ES-I3 (cell line): ENCODE measurements around the gene RASGRF2.

Experiments
- H3K36me3 ChIP-seq: 2 replicates; pipeline ENCODE4 v1.6.1; 2013; ENCODE audit warnings: mild to moderate bottlenecking, low read length, control low read depth, moderate library complexity; ENCODE audit not compliant: insufficient read depth
- H3K4me1 ChIP-seq: 2 replicates; pipeline ENCODE4 v1.6.1; 2013; ENCODE audit warnings: mild to moderate bottlenecking, control low read depth, low read length; ENCODE audit not compliant: insufficient read depth
- H3K9ac ChIP-seq: 2 replicates; pipeline ENCODE4 v1.6.1; 2013; ENCODE audit warnings: low read depth, mild to moderate bottlenecking, low read length, moderate library complexity
- H3K9me3 ChIP-seq: 2 replicates; pipeline ENCODE4 v1.6.1; 2013; ENCODE audit warnings: mild to moderate bottlenecking, low read length, moderate library complexity; ENCODE audit not compliant: control insufficient read depth, insufficient read depth

Gene RASGRF2, protein sequence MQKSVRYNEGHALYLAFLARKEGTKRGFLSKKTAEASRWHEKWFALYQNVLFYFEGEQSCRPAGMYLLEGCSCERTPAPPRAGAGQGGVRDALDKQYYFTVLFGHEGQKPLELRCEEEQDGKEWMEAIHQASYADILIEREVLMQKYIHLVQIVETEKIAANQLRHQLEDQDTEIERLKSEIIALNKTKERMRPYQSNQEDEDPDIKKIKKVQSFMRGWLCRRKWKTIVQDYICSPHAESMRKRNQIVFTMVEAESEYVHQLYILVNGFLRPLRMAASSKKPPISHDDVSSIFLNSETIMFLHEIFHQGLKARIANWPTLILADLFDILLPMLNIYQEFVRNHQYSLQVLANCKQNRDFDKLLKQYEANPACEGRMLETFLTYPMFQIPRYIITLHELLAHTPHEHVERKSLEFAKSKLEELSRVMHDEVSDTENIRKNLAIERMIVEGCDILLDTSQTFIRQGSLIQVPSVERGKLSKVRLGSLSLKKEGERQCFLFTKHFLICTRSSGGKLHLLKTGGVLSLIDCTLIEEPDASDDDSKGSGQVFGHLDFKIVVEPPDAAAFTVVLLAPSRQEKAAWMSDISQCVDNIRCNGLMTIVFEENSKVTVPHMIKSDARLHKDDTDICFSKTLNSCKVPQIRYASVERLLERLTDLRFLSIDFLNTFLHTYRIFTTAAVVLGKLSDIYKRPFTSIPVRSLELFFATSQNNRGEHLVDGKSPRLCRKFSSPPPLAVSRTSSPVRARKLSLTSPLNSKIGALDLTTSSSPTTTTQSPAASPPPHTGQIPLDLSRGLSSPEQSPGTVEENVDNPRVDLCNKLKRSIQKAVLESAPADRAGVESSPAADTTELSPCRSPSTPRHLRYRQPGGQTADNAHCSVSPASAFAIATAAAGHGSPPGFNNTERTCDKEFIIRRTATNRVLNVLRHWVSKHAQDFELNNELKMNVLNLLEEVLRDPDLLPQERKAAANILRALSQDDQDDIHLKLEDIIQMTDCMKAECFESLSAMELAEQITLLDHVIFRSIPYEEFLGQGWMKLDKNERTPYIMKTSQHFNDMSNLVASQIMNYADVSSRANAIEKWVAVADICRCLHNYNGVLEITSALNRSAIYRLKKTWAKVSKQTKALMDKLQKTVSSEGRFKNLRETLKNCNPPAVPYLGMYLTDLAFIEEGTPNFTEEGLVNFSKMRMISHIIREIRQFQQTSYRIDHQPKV (N-terminal part only)

DNA sequence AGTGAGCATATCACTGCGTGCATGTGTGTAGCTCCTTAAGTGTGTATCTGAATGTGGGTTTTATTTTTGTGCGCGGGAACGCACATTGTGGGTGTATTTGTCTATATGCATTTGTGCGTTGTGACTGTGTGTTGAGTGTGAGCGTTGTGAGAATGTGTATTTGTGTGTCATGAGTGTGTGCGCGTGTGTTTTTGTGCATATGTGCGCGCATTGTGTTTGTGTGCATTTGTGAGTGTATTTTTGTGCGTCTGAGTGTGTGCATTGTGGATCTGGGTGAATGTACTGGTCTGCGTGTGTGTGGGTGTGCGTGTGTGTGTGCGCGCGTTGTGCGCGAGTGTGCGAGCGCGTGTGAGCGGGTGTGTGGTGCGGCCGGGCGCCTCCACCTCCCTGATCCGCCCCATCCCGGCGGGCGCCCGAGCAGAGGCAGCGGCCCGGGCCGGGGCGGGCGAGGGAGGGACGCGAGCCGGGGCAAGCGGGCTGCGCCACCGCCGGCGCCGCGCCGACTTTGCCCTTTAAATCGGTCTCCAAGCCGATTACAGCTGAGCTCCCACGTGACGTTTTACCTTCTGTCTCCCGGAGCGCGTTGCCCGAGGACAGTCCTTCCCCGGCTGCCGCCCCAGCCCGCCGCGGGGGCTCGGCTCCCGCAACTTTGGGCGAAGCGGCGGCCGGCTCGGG is at the start of gene RASGRF2:
Gene RASGRF2, plus strand, starts transcription at position 596 of the 675 bp plus-strand sequence. CDS start 376 bp downstream, outside the sequence.
- H3K4me1 ChIP-seq: peaks cover 54% of the 10 kb centered on the region
- no peaks in the 10 kb centered on the region for H3K9me3 ChIP-seq
- peak within 1 kb of the TSS; percentile 88 for H3K9ac ChIP-seq
- no peaks in the 10 kb centered on the region for H3K36me3 ChIP-seq

DNA sequence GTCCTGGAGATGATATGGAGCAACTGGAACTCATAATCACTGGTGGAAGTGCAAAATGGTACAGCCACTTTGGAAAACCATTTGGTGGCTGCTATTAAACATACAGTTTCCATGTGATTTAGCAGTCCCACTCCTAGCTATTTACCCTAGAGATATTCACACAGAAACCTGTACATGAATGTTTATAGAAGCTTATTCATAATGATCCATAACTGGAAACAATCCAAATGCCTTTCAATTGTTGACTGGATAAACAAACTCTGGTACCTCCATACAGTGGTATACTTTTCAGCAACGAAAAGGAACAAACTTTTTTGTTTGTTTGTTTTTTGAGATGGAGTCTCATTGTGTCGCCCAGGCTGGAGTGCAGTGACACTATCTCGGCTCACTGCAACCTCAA is 47.7 kb upstream of the RASGRF2 start:
- Histone ChIP-seq H3K4me1 (0 out of 2 replicates have a peak, but pooled peaks cover 2% of the 10 kb centered on the region), H3K9ac (no peak overlapping the region), H3K36me3 (no peaks in the 10 kb centered on the region), H3K9me3 (no peaks in the 10 kb centered on the region)

DNA sequence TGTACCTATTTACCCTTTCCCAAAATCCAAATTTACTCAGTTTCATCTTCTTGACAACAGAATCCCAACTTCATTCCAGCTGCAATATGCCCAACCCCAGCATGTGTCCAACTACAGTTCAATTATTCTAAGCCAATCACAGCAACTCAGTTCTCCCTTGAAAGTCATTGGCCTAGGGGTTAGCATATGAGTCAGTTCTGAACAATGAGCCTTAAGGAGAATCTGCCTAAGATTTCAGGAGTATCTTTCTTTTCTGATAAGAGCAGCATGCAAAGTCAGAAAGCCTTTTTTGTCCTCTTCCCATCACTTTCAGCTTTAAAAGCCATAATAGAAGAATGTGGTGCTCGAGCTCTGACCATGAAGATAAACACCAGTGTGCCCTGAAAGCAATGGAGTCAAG is 44.4 kb upstream of the RASGRF2 start:
- Histone ChIP-seq H3K9me3 (no peaks in the 10 kb centered on the region), H3K9ac (no peak overlapping the region), H3K4me1 (0 out of 2 replicates have a peak, but pooled peaks cover 6% of the 10 kb centered on the region), H3K36me3 (no peaks in the 10 kb centered on the region)

DNA sequence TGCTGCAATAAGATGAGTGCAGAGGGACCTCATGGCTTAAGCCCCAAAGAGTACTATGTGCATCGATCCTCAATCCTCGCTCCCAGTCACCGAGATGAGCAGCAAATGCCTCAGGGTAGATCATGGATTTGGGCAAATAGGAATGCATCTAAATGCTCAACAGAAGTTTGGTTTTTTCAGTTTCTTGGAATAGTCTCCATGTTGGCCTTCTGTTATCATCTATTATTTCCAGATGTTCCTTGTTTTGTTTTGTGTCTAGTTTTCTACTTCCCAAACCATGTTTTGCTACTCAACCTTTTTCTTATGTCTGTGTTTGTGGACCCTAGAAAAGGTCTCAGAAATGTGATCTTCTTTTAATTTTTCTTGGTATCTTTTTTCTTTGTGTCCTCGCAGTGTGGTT is 43.5 kb upstream of the RASGRF2 start:
- Histone ChIP-seq H3K9ac (no peak overlapping the region), H3K4me1 (0 out of 2 replicates have a peak, but pooled peaks cover 6% of the 10 kb centered on the region), H3K36me3 (no peaks in the 10 kb centered on the region), H3K9me3 (no peaks in the 10 kb centered on the region)

DNA sequence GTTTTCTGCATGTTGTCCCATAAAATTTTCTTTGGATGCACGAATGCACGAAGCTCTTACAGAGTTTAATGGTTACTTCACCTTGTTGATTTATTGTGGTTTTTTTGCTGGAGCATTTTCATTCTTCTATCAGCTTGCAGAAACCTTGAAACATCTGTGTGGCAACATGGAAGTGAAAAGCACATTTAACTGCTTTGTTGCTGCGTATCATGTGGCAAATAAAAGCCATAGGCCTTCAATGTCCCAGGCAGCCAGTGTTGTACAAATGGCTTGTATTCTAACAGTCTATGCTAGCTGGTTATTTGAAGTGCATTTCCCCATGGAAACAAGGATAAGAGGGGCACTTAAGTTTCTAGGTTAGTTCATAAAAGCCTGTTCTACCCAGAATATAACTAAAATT is 42.5 kb upstream of the RASGRF2 start:
- Histone ChIP-seq H3K9me3 (no peaks in the 10 kb centered on the region), H3K36me3 (no peaks in the 10 kb centered on the region), H3K9ac (no peak overlapping the region), H3K4me1 (0 out of 2 replicates have a peak, but pooled peaks cover 6% of the 10 kb centered on the region)

DNA sequence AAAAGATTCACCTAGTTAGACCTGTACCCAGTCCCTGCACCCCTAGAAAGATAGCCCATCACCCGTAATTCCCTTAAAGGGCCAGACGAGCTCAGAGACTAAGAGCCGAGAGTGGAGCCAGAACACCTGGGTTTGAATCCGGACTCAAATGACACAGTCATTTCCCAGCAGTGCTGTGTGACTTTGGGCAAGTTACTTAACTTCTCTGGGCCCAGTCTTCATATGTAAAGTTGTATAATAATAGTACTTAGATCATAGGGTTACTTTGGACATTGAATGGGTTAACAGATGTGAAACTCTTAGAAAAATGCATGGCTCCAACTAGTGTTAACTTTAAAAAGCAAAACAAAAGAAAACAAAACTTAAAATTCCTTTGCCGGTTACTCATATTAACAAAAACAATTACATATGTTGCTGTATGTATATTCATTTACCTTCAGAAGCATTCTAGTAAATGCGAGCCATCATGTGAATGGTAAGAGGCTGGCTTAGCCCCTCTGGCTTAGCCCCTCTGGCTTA is 40.4 kb upstream of the RASGRF2 start:
- H3K4me1 ChIP-seq: 0 out of 2 replicates have a peak, but pooled peaks cover 6% of the 10 kb centered on the region
- no peaks in the 10 kb centered on the region for H3K9me3 ChIP-seq
- no peak overlapping the region for H3K9ac ChIP-seq
- H3K36me3 ChIP-seq: no peaks in the 10 kb centered on the region

DNA sequence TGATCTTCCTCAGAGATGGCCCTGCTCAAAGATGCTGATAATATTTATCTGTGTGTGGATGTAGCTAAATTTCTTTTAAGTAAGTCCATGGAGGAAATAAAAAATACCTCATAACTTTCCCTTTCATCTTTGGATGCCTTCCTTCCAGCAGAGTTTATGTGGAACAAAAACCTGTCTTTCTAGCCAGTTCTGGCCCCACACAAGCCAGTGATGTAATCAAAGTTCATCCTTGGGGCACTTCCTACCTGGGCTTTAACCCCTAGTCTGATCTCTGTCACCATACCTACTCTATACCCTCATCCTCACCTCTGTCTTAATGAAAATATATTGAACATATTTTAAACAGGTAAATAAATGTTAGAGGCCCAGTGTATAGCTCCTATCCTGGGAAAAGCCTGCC is 39.8 kb upstream of the RASGRF2 start:
- no peak overlapping the region for H3K9ac ChIP-seq
- H3K36me3 ChIP-seq: no peaks in the 10 kb centered on the region
- H3K4me1 ChIP-seq: 0 out of 2 replicates have a peak, but pooled peaks cover 6% of the 10 kb centered on the region
- no peaks in the 10 kb centered on the region for H3K9me3 ChIP-seq

DNA sequence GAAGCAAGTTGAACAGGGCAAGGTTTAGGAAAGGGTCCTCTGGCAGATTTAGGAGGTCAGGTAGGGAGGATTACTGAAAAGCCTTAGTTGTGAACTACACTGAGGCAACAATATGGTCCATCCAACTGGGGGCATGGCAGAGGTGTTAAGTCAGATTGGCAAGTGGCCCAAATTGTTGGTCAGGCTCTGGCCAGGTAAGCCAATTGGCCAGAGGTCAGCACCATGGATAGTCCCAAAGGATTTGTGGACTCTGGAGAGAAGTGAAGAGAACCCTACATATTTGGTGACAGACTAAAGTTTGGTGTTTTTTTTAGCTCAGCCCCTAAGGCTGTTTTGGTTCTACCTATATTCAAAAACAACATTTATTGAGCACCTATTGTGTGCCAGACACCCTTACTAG is 39.1 kb upstream of the RASGRF2 start:
- no peaks in the 10 kb centered on the region for H3K36me3 ChIP-seq
- no peaks in the 10 kb centered on the region for H3K9me3 ChIP-seq
- H3K9ac ChIP-seq: no peak overlapping the region
- 0 out of 2 replicates have a peak, but pooled peaks cover 6% of the 10 kb centered on the region for H3K4me1 ChIP-seq

DNA sequence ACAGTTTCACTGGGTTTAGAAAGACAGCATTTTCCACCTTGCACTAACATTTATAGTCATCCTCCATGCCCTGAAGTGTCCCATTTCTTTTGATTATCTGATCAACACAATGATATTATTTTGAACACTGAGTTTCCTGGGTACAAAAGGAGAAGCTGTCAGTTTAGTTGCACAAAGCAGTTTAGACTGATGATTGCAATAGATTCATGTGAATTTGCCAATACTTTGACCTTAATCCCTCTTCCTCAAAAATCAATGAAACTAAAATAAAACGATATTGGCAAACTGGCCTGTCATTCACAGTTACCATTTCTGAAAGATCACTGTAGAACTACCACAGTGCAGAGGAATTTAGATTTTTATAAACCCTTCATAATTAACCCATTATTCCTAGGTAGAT is 34.2 kb upstream of the RASGRF2 start:
- no peaks in the 10 kb centered on the region for H3K9me3 ChIP-seq
- no peaks in the 10 kb centered on the region for H3K36me3 ChIP-seq
- H3K4me1 ChIP-seq: no peaks in the 10 kb centered on the region
- H3K9ac ChIP-seq: no peak overlapping the region

DNA sequence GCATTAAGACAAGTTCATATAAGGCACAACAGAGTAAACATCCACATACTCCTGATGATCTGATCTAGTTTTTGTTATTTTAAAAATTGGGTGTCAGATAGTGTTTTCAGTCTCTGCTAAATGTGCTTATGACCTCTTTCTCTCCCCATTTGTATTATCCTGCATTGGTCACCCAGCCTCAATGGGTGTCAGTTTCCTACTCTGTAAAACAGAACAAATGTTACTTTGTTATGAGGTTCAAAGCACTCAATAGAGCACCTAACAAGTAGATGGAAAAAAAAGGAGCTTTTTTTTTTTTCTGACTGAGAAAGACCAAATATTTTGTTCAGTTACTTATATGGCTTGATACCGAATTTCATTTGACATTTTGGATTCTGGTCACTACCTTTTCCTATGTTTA is 33.6 kb upstream of the RASGRF2 start:
- Histone ChIP-seq H3K4me1 (no peaks in the 10 kb centered on the region), H3K9me3 (no peaks in the 10 kb centered on the region), H3K36me3 (no peaks in the 10 kb centered on the region), H3K9ac (no peak overlapping the region)

DNA sequence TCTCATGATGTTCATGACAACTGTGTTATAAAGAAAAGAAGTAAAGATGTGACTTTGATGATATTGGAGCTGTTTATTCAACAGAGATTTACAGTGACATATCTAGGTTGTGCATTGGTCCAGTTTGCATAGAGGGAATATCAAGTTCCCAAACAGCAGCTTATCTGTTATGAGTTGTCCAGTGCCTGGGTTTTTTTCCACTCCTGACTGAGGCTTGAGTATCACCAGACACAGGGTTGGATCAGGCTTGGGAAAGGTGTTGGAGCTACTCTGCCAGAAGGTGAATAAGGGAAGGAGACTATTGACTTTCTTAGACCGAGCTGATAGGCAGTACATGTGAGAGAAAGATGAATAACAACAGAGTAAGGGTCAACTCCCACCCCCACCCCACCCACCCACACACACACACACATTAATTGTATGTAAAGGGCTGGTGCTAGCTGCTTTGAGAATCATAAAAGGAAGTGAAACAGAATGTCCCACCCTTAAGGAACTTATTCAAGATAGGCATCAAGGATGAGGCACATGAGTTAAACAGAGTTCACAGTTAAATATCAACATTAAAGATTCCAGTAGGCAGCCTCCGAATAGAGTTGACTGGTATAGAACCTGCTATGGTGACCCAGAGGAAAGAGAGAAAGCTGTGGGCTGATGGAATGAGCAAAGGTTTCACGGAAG is 33.0 kb upstream of the RASGRF2 start:
- Histone ChIP-seq H3K36me3 (no peaks in the 10 kb centered on the region), H3K9ac (no peak overlapping the region), H3K9me3 (no peaks in the 10 kb centered on the region), H3K4me1 (no peaks in the 10 kb centered on the region)

DNA sequence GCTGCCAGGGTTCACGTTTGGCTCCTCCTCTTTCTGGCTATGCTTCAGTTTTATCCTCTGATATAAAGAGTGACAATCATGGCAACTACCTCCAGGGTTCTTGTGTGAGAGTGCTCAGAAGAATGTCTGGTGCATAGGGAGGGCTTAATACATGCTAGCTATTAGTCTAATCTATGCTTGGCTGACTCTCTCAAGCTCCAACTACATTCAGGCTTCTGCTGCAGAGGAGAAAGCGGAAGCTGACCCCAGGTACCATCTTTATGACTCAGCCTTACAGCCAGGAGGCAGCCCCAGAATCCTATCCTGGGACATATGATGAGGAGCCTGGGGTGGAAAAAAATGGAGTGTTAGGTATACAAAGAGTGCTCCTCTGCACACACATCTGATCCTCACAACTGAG is 32.1 kb upstream of the RASGRF2 start:
- H3K36me3 ChIP-seq: no peaks in the 10 kb centered on the region
- H3K4me1 ChIP-seq: no peaks in the 10 kb centered on the region
- H3K9ac ChIP-seq: no peak overlapping the region
- H3K9me3 ChIP-seq: no peaks in the 10 kb centered on the region

DNA sequence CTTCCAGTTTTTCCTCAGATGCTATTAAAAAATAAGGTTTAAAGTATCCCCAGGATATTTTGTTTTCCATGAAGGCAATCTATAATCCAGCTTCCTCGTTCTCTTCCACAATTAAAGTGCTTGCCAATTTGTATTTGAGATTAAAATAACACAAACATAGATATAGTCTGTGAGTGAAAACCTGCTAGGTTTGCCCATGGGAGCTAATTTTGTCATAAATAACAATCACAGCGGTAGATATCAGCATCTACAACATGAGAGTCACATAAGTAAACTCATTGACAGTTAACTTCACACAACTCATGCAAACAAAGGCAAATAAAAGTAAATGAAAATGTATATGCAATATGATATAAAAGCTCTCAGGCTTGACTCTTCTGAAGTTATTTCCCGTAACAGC is 29.2 kb upstream of the RASGRF2 start:
- Histone ChIP-seq H3K9ac (no peak overlapping the region), H3K36me3 (no peaks in the 10 kb centered on the region), H3K9me3 (no peaks in the 10 kb centered on the region)

More for the DNA sequence above, 29.2 kb upstream of the RASGRF2 start:
- H3K4me1 ChIP-seq: no peaks in the 10 kb centered on the region
